ENCODE data around the gene SAMD4A.

The SAMD4A gene

GRCh38 chr14:54703082-54703481, 136.2 kb downstream of the SAMD4A start:
- Histone ChIP-seq H3K4me3 (replicated peaks; ENCODE audit: insufficient read depth, low read length) (no peak overlapping the region), H3K27ac (replicated peaks) (no peak overlapping the region), H3K27me3 (ENCODE audit: insufficient read depth, poor library complexity, severe bottlenecking) (peaks cover 13% of the 10 kb centered on the region)
- DNase-seq (ENCODE audit: low read depth in 1 of 2, low spot score in 1 of 2) = no peak
- no peak for TF ChIP-seq POLR2AphosphoS5 (IDR thresholded peaks at IDR 0.05; ENCODE audit: low read depth)
- TF ChIP-seq REST (IDR thresholded peaks at IDR 0.05; ENCODE audit: insufficient replicate concordance, low read depth) = no peak
- TF ChIP-seq SPI1 (IDR thresholded peaks at IDR 0.05; ENCODE audit: borderline replicate concordance, low read depth) = no peak
- no peak for TF ChIP-seq GABPA (IDR thresholded peaks at IDR 0.05; ENCODE audit: low read depth)

DNA sequence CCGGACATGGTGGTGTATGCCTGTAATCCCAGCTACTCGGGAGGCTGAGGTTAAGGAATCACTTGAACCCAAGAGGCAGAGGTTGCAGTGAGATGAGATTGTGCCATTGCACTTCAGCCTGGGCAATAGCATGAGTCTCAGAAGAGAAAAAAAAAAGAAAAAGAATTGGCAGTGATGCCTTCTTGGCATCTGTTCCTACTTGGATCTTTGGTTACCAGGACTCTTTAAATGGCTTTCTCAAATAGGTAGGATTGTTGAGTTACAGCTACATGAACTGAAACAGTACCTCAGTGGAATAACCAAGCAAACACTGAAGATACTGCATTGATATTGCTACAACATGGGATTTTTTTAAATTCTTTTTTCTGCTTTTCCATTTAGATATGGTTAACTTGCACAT, 136.8 kb downstream of the SAMD4A start:
- H3K27ac ChIP-seq (replicated peaks) = no peak overlapping the region
- H3K27me3 ChIP-seq (ENCODE audit: insufficient read depth, poor library complexity, severe bottlenecking) = peaks cover 15% of the 10 kb centered on the region
- H3K4me3 ChIP-seq (replicated peaks; ENCODE audit: insufficient read depth, low read length) = no peak overlapping the region
- DNase-seq (ENCODE audit: low read depth in 1 of 2, low spot score in 1 of 2) = no peak
- TF ChIP-seq REST (IDR thresholded peaks at IDR 0.05; ENCODE audit: insufficient replicate concordance, low read depth) = no peak

GRCh38 chr14:54704768-54705167, 137.8 kb downstream of the SAMD4A start:
- no peak overlapping the region for H3K27ac ChIP-seq (replicated peaks)
- TF ChIP-seq GABPA (IDR thresholded peaks at IDR 0.05; ENCODE audit: low read depth) = no peak
- no peak for TF ChIP-seq SPI1 (IDR thresholded peaks at IDR 0.05; ENCODE audit: borderline replicate concordance, low read depth)
- TF ChIP-seq CTCF (IDR thresholded peaks at IDR 0.05; ENCODE audit: insufficient read depth, low read length) = no peak
- TF ChIP-seq POLR2AphosphoS5 (IDR thresholded peaks at IDR 0.05; ENCODE audit: low read depth) = no peak
- no peak for TF ChIP-seq REST (IDR thresholded peaks at IDR 0.05; ENCODE audit: insufficient replicate concordance, low read depth)
- H3K27me3 ChIP-seq (ENCODE audit: insufficient read depth, poor library complexity, severe bottlenecking) = peaks cover 10% of the 10 kb centered on the region
- H3K4me3 ChIP-seq (replicated peaks; ENCODE audit: insufficient read depth, low read length) = no peak overlapping the region
- DNase-seq (ENCODE audit: low read depth in 1 of 2, low spot score in 1 of 2) = no peak

DNA sequence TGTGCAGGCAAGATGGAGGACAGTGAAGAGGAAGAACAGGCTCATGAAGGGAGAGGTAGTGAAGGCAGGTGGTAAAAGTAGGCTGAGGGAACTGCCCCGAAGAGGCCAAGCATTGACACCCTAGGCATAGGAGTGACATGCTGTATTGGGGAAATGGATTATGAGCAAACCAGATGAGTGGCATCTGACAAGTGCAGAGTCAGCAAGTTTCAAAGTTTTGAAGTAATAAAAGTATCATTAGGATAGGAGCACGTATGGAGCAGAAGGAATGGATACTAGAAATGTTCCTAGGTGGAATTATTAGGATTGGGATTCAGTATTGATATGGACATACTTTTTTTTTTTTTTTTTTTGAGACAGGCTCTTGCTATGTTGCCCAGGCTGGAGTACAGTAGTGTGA, 139.8 kb downstream of the SAMD4A start:
- TF ChIP-seq POLR2AphosphoS5 (IDR thresholded peaks at IDR 0.05; ENCODE audit: low read depth) (no peak), SPI1 (IDR thresholded peaks at IDR 0.05; ENCODE audit: borderline replicate concordance, low read depth) (no peak)
- no peak for DNase-seq (ENCODE audit: low read depth in 1 of 2, low spot score in 1 of 2)
- peaks cover 2% of the 10 kb centered on the region for H3K27me3 ChIP-seq (ENCODE audit: insufficient read depth, poor library complexity, severe bottlenecking)
- H3K4me3 ChIP-seq (replicated peaks; ENCODE audit: insufficient read depth, low read length) = no peak overlapping the region
- no peak overlapping the region for H3K27ac ChIP-seq (replicated peaks)

DNA sequence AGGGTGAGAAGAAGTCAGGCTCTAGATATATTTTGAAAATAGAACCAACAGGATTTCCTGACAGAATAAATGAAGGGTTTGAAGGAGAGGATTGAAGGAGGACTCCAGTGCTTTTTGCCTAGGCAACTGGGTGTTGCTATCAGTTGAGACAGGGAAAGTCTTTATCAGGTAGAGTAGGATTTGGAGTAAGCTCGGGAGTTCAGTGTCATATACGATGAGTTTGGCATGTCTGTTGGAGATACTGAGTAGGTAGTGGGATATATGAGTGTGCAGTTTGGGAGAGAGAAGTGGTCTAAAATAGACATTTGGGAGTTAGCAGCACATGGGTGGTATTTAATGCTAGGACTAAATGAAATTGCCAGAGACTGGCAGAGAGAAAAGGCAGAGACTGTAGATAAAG, 141.2 kb downstream of the SAMD4A start:
- DNase-seq (ENCODE audit: low read depth in 1 of 2, low spot score in 1 of 2) = no peak
- no peak overlapping the region for H3K27ac ChIP-seq (replicated peaks)
- H3K27me3 ChIP-seq (ENCODE audit: insufficient read depth, poor library complexity, severe bottlenecking) = peaks cover 2% of the 10 kb centered on the region
- TF ChIP-seq CTCF (IDR thresholded peaks at IDR 0.05; ENCODE audit: insufficient read depth, low read length) = no peak
- no peak overlapping the region for H3K4me3 ChIP-seq (replicated peaks; ENCODE audit: insufficient read depth, low read length)

Measured in HL-60 (cell line).